GM12878 (cell line): ENCODE results near the gene SAPCD2. TPM values are rescaled to one million over a fixed set of nuclear protein-coding genes. Genes with fewer than 3 reads are reported as not detected.

Experiments used
- BCL11A ChIP-seq: IDR thresholded peaks from 2 replicates; pipeline ENCODE4 v1.6.1; 2011; ENCODE audit warnings: low read depth, low read length
- CREB1 ChIP-seq: IDR thresholded peaks from 2 replicates; pipeline ENCODE4 v1.6.1; 2012; ENCODE audit warnings: low read depth, mild to moderate bottlenecking, inconsistent platforms
- DPF2 ChIP-seq: fragments of 450-650 bp; IDR thresholded peaks from 2 replicates; pipeline ENCODE4 v1.6.1; 2017; ENCODE audit warnings: mild to moderate bottlenecking
- FOS ChIP-seq: IDR thresholded peaks from 3 replicates; pipeline ENCODE4 v1.6.1; 2011; ENCODE audit warnings: borderline replicate concordance; ENCODE audit not compliant: insufficient read length; ENCODE audit errors: extremely low read depth
- KLF5 ChIP-seq: fragments of 450-650 bp; IDR thresholded peaks from 2 replicates; pipeline ENCODE4 v1.6.1; 2014; ENCODE audit warnings: mild to moderate bottlenecking; ENCODE audit not compliant: partially characterized antibody
- MXI1 ChIP-seq: fragments of 150-350 bp; IDR thresholded peaks from 2 replicates; pipeline ENCODE4 v1.6.1; 2011; ENCODE audit warnings: low read depth, mild to moderate bottlenecking, inconsistent platforms, low read length, improper control_type of control experiment
- NFYB ChIP-seq: IDR thresholded peaks from 2 replicates; pipeline ENCODE4 v1.6.1; 2011; ENCODE audit warnings: low read depth, mild to moderate bottlenecking, low read length, improper control_type of control experiment, moderate library complexity; ENCODE audit not compliant: insufficient read depth
- NR2C1 ChIP-seq: fragments of 450-650 bp; IDR thresholded peaks from 2 replicates; pipeline ENCODE4 v1.6.1; 2017; ENCODE audit warnings: antibody characterized with exemption, mild to moderate bottlenecking, moderate library complexity
- RAD21 ChIP-seq: IDR thresholded peaks from 2 replicates; pipeline ENCODE4 v1.6.1; 2011; ENCODE audit warnings: mild to moderate bottlenecking, low read depth, low read length, moderate library complexity; ENCODE audit not compliant: insufficient read depth
- RB1 ChIP-seq: fragments of 450-650 bp; formaldehyde crosslinking; IDR thresholded peaks from 2 replicates; pipeline ENCODE4 v1.6.1; 2017; ENCODE audit warnings: mild to moderate bottlenecking, borderline replicate concordance
- RELA ChIP-seq: fragments of 450-650 bp; IDR thresholded peaks from 2 replicates; pipeline ENCODE4 v1.8.0; 2014; ENCODE audit warnings: borderline replicate concordance; ENCODE audit not compliant: partially characterized antibody
- SREBF2 ChIP-seq: IDR thresholded peaks from 2 replicates; pipeline ENCODE4 v1.6.1; 2012; ENCODE audit warnings: mild to moderate bottlenecking, low read length
- TCF12 ChIP-seq: IDR thresholded peaks from 2 replicates; pipeline ENCODE4 v1.6.1; 2011; ENCODE audit warnings: low read depth, mild to moderate bottlenecking, low read length
- TCF3 ChIP-seq: IDR thresholded peaks from 2 replicates; pipeline ENCODE4 v1.6.1; 2012; ENCODE audit warnings: low read depth, mild to moderate bottlenecking, low read length, borderline replicate concordance; ENCODE audit not compliant: insufficient read depth
- USF2 ChIP-seq: IDR thresholded peaks from 2 replicates; pipeline ENCODE4 v1.6.1; 2011; ENCODE audit warnings: low read depth, low read length, improper control_type of control experiment, borderline replicate concordance
- ZBED1 ChIP-seq: IDR thresholded peaks from 2 replicates; pipeline ENCODE4 v1.6.1; 2016; ENCODE audit warnings: borderline replicate concordance
- ZBTB4 ChIP-seq: fragments of 450-650 bp; formaldehyde crosslinking; IDR thresholded peaks from 2 replicates; pipeline ENCODE4 v1.4.0; 2022; ENCODE audit warnings: mild to moderate bottlenecking, moderate library complexity
- ZNF592 ChIP-seq: fragments of 450-650 bp; IDR thresholded peaks from 2 replicates; pipeline ENCODE4 v1.6.1; 2017; ENCODE audit warnings: mild to moderate bottlenecking, moderate library complexity
- ZSCAN29 ChIP-seq: fragments of 450-650 bp; IDR thresholded peaks from 2 replicates; pipeline ENCODE4 v1.6.1; 2017; ENCODE audit warnings: mild to moderate bottlenecking, moderate library complexity
- ZZZ3 ChIP-seq: IDR thresholded peaks from 2 replicates; pipeline ENCODE4 v1.6.1; 2011; ENCODE audit warnings: low read depth; ENCODE audit not compliant: control insufficient read depth, insufficient read length
- polyA plus RNA-seq, 11 experiments: library from polyadenylated mRNA; depleted of rRNA in 4 of 11; unstranded in 6 of 11; stranded (reverse) in 5 of 11; fragments of >200 nt; fragmentation: Nextera tagmentation in 4 of 11; fragmentation: Illumina TruSeq in 1 of 11; extraction: Ambion mirVana in 4 of 11; extraction: Trizol in 1 of 11; gene quantifications; 1 replicate in 1 of 11; 2 replicates in 10 of 11; pipeline versions ENCODE4 v1.2.1 to v1.2.3, GENCODE V29; 2011 to 2016; ENCODE audit warnings: inconsistent platforms in 2 of 11, missing spikeins in 2 of 11, low read depth in 1 of 11
- total RNA-seq, 4 experiments: library from RNA; depleted of rRNA in 3 of 4; stranded (reverse); fragments of >200 nt in 3 of 4; fragmentation: Illumina TruSeq in 1 of 4; extraction: Trizol in 1 of 4; gene quantifications; 2 replicates each; pipeline versions ENCODE4 v1.2.1 to v1.2.3, GENCODE V29; 2013 to 2021

Gene SAPCD2
- total and polyA plus RNA-seq, 10 of the 15 experiments (the other 5 are each of a cell fraction or from before 2014, with no cell fraction given), result 1.6 to 35.2 (median 7.2) TPM

DNA sequence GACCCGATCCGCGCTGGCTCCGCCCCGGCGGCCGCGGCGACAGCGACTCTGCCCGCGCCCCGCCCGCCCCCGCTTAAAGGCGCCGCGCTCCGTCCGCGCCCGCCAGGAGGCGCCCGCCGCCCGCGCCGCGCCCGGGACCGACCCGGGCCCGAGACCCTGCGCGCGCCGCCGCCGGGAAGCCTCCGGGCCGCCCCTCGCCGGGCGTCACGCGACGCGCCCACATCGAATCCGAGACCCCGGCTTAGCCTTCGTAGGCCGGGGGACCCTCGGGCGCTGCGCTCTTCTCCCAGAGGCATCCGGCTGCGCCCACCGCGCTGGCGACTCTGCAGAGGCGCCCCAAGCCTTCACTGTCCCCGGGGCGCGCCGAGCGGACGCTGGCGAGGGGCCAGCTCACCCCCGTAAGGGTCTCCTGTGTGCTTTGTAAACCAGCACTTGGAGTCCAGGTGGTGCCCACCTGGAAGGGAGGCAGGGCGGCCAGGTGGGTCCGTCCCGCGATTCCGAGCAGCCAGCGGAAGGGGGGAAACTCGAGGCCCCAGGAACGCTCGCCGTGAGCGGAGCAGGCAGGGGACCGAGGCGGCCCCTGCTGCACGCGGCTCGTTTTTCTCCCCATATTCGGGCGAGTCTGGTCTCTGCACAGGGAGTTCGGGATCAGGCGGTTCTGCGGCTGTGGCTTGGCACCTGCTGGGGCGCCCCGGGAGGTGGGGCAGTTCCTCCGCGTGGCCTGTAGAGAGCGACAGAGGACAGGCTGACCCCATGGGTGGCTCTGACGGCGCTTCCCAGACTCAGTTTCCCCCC, 41.9 kb downstream of the SAPCD2 start (continued):
- TF ChIP-seq ZNF592, result no peak
- TF ChIP-seq ZBTB4, result no peak
- peak; percentile 54; the same call in 1 of the 2 replicates for TF ChIP-seq TCF3
- no peak for TF ChIP-seq NR2C1
- TF ChIP-seq BCL11A, result no peak
- TF ChIP-seq SREBF2, result no peak
- 0 out of 2 replicates have a peak, but pooled peaks have one; percentile 25 for TF ChIP-seq DPF2
- TF ChIP-seq USF2, result no peak
- 0 out of 2 replicates have a peak, but pooled peaks have one; percentile 17 for TF ChIP-seq RAD21
- TF ChIP-seq TCF12, result no peak
- no peak for TF ChIP-seq CREB1
- TF ChIP-seq NFYB, result no peak
- no peak for TF ChIP-seq KLF5
- TF ChIP-seq RELA, result no peak
- no peak for TF ChIP-seq ZBED1
- no peak for TF ChIP-seq FOS
- no peak for TF ChIP-seq RB1
- no peak for TF ChIP-seq ZZZ3
- no peak for TF ChIP-seq ZSCAN29
- TF ChIP-seq MXI1, result no peak
